HG02798 (cell line): ENCODE data around the gene PIGQ.

Experiments used
- ATAC-seq: cut with Tn5 transposase; IDR thresholded peaks from one replicate; pipeline ENCODE4 v1.9.1; 2021; ENCODE audit warnings: mild to moderate bottlenecking; ENCODE audit not compliant: unreplicated experiment, poor library complexity

The PIGQ gene

GRCh38 chr16:583470-583814 is 13.7 kb downstream of the PIGQ start:
- no peak for ATAC-seq

- ATAC-seq, result no peak
Measured at GRCh38 chr16:583815-584591, 14.2 kb downstream of the PIGQ start.

GRCh38 chr16:585351-585750 is 15.6 kb downstream of the PIGQ start:
- no peak for ATAC-seq

- ATAC-seq, result no peak
Measured at GRCh38 chr16:586047-586644, 16.4 kb downstream of the PIGQ start.

DNA sequence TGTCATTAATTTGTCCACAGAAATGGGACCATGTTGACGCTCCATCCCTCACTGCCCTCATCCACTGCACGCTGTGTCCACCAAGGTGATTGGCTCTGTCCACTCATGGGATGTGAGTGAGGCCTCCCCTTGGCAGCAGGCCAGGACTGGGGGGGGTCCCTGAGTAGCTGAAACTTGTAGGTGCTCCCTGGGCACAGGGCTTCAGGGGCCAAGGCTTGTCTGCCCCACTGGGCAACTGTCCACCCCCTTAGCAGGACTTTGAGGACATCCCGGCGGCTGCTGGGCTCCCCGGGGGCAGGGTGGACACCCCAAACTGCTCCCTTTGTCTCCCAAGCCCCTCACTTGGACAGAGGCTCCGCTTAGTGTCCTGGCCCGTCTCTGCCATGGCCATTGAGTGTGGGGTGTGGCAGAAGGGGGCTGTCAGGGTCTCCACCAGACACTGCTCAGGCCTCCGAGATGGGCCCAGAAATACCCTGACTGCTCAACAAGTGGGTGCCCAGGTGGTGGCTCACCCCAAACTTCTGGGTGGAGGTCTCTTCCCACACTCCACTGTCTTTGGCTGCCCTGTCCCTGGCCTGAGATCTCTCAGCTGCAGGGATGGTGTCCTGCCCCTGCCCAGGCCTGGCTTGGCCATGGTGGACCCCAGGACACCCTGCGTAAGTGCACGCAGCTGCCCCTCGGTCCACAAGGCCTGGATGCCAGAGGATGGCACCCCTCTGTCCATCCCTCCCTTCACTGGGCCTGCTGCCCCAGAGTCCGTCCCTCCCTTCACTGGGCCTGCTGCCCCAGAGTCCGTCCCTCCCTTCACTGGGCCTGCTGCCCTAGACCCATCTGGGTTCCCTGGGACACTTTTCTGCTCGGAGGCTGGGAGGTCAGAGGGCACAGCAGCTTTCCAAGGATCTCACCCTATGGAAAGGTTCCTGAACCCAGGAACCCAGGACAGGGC is 17.1 kb downstream of the PIGQ start:
- ATAC-seq, result no peak

DNA sequence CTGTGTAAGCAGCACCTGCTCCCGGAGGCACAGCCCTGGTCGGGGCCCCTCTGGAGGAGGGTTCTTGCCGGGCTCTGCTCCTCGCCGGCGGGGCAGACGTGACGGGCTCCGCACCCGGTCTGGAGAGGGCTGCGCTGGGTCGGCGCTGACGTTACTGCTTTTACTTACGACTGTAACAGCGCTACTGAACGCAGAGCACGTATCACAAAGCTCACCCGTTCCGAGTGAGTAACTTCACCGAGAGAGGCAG is 18.8 kb downstream of the PIGQ start:
- ATAC-seq, result no peak

GRCh38 chr16:588889-589657 is 19.3 kb downstream of the PIGQ start:
- ATAC-seq, result peak; percentile 74

GRCh38 chr16:589658-590187 is 20.0 kb downstream of the PIGQ start, which contains the start of gene RAB40C:
RAB40C (plus strand) TSS chr16:590066; CDS start chr16:590292, 226 bp downstream.
- peak; percentile 82 for ATAC-seq

- no peak for ATAC-seq
Measured at GRCh38 chr16:590188-590814, 20.5 kb downstream of the PIGQ start.

DNA sequence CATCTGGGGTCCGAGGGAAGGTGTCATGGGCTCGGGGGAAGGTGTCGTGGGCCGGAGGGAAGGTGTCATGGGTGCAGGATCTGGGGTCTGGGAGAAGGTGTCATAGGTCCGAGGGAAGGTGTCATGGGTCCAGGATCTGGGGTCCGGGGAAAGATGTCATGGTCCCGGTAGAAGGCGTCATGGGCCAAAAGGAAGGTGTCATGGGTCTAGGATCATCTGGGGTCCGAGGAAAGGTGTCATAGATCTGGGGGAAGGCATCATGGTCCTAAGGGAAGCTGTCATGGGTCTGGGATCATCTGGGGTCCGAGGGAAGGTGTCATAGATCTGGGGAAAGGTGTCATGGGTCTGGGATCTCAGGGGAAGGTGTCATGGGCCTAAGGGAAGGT is 21.0 kb downstream of the PIGQ start:
- no peak for ATAC-seq

- ATAC-seq, result no peak
Measured at GRCh38 chr16:591231-591630, 21.5 kb downstream of the PIGQ start.

- no peak for ATAC-seq
Measured at GRCh38 chr16:591892-592517, 22.2 kb downstream of the PIGQ start.

DNA sequence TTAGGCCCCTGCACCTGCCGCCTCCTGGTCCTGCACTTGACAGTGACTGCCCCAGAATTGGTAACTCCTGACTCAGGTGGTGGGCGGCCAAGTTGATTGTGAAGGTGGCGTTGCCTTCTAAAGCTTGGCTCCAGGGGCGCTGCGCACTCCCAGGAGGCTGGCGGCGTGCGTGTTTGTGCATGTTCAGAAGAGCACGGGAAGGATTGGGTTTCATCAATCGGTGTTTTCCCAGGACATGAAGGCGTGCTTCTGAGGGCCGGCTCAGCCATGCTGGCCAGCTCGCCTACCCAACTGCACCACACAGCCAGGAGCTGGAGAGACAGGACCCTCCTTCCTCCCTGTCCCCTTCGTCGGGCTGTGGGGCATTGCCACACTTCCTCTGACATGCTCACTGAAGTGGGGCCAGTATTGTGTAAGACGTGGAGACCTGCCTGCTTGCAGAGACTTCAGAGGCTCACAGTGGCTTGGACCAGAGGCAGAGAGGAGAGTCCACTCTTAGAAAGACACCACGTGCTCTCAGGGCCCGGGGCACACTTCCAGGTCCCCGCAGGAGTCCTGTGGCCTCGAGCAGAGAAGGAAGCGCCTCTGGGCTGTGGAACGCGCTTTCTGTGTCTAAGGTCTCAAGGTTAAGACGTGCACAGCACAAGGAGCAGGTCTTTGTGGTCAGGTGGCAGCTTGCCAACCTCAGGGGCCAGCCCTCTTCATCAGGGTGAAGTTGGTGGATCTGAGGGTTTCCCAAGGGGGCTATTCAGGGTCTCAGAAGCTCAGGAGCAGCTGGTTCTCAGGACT is 22.9 kb downstream of the PIGQ start:
- ATAC-seq, result no peak

DNA sequence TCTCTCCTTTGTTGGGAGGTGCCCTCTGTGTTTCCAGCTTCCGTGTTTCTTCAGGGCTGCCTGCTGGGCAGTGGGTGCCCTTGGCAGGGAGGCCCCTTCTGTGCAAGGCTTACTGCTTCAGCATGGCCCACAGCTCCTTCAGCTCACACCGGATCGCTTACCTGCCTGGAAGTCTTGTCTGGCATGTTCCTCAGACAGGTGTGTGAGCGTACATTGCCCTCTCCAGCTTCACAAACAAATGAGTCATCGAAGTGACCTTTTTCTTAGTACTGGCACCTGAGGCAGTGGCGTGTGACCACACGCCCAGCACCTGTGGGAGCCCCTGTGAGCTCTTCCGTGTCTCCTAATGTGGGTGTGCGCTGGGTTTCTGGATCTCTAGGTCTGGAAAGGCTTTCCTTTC is 23.6 kb downstream of the PIGQ start:
- ATAC-seq, result no peak

GRCh38 chr16:593807-594206 is 24.0 kb downstream of the PIGQ start:
- ATAC-seq, result no peak

GRCh38 chr16:595094-595528 is 25.3 kb downstream of the PIGQ start:
- no peak for ATAC-seq

GRCh38 chr16:595942-596735 is 26.4 kb downstream of the PIGQ start:
- no peak for ATAC-seq

DNA sequence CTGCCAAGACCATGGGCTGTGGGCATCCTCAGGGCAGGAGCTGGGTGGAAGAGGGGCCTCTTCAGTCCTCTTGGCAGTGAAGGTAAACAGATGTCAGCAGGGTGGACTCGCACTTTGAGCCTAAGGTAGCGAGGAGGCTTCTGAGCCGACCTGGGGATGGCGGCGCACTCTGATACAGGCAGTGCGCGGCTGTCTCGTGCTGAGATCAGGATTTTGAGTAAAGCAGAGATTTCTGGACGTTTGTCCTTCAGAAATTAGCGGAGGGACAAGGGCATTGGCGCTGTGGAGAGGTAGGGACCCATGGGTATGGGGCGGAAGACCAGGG is 26.9 kb downstream of the PIGQ start:
- no peak for ATAC-seq
